Body of pancreas (tissue), 4 donors: ENCODE data around the gene ATP11A. TPM values are rescaled to one million over a fixed set of nuclear protein-coding genes. Genes with fewer than 3 reads are reported as not detected.

ENCODE experiments used
- ATAC-seq: fragments of 150-250 bp; one replicate; pipeline ENCODE4 v1.9.1; 2016
- DNase-seq, 4 donors: peaks; one replicate each; pipeline ENCODE4 v3.0.0-alpha.2; 2019
- H3K27ac ChIP-seq, 4 donors: fragments of 200-600 bp; sonication (generic); 1 replicate in 3 of 4; 2 replicates in 1 of 4; pipeline versions ENCODE4 v1.5.1 to v1.6.1; 2016 to 2019; ENCODE audit warnings: mild to moderate bottlenecking in 1 of 4, mixed read lengths in 1 of 4, moderate library complexity in 1 of 4
- H3K27me3 ChIP-seq, 2 donors: fragments of 200-600 bp; sonication (generic); one replicate each; pipeline ENCODE4 v1.6.0; 2016; ENCODE audit warnings: mild to moderate bottlenecking in 1 of 2
- H3K36me3 ChIP-seq, 2 donors: fragments of 200-600 bp; sonication (generic); replicated peaks in 1 of 2; 2 replicates each; pipeline ENCODE4 v1.5.1; 2016; ENCODE audit warnings: low read depth in 2 of 2; ENCODE audit not compliant: insufficient read depth in 1 of 2
- H3K4me1 ChIP-seq: fragments of 200-600 bp; sonication (generic); one replicate; pipeline ENCODE4 v1.6.0; 2016
- H3K4me3 ChIP-seq, 2 donors: fragments of 200-600 bp; sonication (generic); 1 replicate in 1 of 2; 2 replicates in 1 of 2; pipeline ENCODE4 v1.5.1; 2016 to 2019
- H3K9me3 ChIP-seq, 3 donors: fragments of 200-600 bp; sonication (generic); 1 replicate in 2 of 3; 2 replicates in 1 of 3; pipeline ENCODE4 v1.5.1; 2016
- POLR2A ChIP-seq, 3 donors: fragments of 450-650 bp; IDR thresholded peaks; one replicate each; pipeline ENCODE4 v1.6.1; 2016; ENCODE audit warnings: antibody characterized with exemption in 3 of 3, mild to moderate bottlenecking in 2 of 3
- WGBS, 2 donors: methylation state at CpG; one replicate each; pipeline ENCODE4 v1.1.5; 2017; 5-methylcytosine and 5-hydroxymethylcytosine counted together
- intact Hi-C: fragments of 100-400 bp; cut with DNase I; formaldehyde crosslinking; loops from one replicate; pipeline ENCODE4 v1.15.1; 2023
- total RNA-seq, 2 donors: library from RNA; depleted of rRNA; stranded (reverse); fragments of >200 nt; gene quantifications; one replicate each; pipeline ENCODE4 v1.1.0, GENCODE V29; 2016
- TF ChIP-seq, protein P1 (sequence below), 7 experiments: fragments of 450-650 bp in 4 of 7; fragments of 200-600 bp in 3 of 7; sonication (generic) in 3 of 7; IDR thresholded peaks; one replicate each; pipeline ENCODE4 v1.5.1; 2016 to 2019; ENCODE audit warnings: antibody characterized with exemption in 7 of 7

ATP11A gene
- total RNA-seq, 2 donors from 2014 or later, result 24.1 to 33.9 TPM

DNA sequence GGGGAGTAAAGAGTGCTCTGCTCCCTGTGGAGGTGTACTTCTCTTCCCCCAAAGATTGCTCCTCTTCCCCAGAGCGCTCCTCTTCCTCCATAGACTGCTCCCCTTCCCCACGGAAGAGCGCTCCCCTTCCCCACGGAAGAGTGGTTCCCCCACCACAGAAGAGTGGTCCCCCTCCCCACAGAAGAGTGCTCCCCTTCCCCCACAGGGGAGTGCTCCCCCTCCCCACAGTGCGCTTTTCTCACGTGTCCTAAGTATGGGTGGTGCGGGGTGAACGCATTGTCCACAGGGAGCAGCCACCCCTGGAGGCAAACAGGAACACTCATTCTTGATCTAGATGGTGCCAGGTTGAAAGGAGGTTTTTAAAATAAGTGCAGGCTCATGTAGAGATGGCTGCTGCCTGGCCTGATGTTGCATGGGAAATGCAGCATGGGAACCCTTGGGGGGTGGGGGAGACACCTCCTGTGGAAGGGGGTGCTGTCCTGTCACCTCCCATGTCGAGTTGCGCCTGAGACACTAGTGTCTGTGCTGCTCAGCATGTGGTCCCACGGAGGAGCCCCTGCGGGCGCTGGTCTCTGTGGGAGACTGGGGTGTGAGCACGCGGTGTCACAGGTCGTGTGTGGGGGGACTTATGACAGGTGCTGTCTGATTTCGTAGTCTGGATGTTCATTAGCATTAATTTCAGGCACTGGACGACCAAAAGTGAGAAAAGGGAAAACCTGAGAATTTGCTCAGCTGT, 52.2 kb downstream of the ATP11A start:
- TF ChIP-seq, protein P1, sequence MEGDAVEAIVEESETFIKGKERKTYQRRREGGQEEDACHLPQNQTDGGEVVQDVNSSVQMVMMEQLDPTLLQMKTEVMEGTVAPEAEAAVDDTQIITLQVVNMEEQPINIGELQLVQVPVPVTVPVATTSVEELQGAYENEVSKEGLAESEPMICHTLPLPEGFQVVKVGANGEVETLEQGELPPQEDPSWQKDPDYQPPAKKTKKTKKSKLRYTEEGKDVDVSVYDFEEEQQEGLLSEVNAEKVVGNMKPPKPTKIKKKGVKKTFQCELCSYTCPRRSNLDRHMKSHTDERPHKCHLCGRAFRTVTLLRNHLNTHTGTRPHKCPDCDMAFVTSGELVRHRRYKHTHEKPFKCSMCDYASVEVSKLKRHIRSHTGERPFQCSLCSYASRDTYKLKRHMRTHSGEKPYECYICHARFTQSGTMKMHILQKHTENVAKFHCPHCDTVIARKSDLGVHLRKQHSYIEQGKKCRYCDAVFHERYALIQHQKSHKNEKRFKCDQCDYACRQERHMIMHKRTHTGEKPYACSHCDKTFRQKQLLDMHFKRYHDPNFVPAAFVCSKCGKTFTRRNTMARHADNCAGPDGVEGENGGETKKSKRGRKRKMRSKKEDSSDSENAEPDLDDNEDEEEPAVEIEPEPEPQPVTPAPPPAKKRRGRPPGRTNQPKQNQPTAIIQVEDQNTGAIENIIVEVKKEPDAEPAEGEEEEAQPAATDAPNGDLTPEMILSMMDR (IDR thresholded peaks at IDR 0.05), result no peak
- TF ChIP-seq POLR2A (IDR thresholded peaks at IDR 0.05), result no peak
- ATAC-seq (no peak), DNase-seq (no peak)
- Histone ChIP-seq H3K27me3 (no peaks in the 10 kb centered on the region), H3K27ac (no peak overlapping the region), H3K9me3 (no peaks in the 10 kb centered on the region), H3K36me3 (no peaks in the 10 kb centered on the region), H3K4me3 (no peak overlapping the region), H3K4me1 (peaks cover 13% of the 10 kb centered on the region)
- intact Hi-C loops, result no loop called here
- WGBS, 2 donors, result 82 to 84% methylated on average over 12 to 16 of the region's 18 CpGs

DNA sequence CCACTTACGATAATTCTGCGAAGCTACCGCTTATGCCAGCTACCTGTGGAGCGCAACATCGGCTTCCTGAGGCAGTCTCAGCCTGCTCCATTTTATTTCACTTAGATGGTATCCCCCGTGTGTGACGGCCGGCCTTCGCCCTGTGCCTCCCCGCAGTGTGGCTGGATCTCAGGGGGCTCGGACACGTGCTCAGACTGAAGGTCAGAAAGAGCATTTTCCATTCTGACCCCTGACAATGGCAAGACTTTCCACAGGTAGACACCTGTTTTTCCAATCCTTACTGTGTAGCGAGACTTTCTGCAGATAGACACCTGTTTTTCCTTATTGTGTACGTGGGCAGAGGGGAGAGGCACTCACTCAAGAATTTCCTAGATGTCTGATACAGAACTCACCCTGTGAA, 52.7 kb downstream of the ATP11A start:
- Histone ChIP-seq H3K4me3 (no peak overlapping the region), H3K4me1 (peaks cover 13% of the 10 kb centered on the region), H3K36me3 (no peaks in the 10 kb centered on the region), H3K27ac (no peak overlapping the region), H3K27me3 (no peaks in the 10 kb centered on the region), H3K9me3 (no peaks in the 10 kb centered on the region)
- DNase-seq (no peak), ATAC-seq (no peak)
- 51 to 53% methylated on average over 14 of the region's 14 CpGs for WGBS, 2 donors
- no peak for TF ChIP-seq POLR2A (IDR thresholded peaks at IDR 0.05)
- intact Hi-C loops, result no loop called here

DNA sequence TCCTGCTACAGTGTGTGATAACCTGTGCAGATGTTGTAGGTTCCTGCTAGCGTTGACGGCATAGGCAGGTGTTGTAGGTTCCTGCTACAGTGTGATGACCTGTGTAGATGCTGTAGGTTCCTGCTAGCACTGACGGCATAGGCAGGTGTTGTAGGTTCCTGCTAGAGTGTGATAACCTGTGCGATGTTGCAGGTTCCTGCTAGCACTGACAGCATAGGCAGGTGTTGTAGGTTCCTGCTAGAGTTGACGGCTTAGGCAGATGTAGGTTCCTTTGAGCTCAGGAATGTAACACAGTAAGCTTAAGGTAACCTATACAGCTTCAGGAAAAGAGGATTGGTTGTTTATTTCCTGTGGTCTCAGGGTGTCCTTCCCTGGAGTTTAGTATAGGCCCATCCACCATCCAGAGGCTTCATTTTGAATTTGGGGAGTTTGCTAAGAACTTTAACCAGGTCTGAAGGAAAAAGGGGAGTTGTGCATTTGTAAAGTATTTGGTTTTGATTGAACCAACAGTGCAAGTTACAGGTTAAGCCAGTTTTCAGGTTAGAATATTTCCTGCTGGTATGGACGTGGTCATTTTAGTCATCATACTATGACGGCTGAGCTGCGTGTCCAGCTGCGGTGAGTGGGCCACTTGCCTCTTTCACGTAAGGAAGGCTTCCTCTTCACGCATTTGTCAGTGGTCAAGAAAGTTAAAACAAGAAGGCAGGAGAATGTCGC, 53.8 kb downstream of the ATP11A start:
- no peaks in the 10 kb centered on the region for H3K36me3 ChIP-seq
- H3K4me1 ChIP-seq, result peaks cover 13% of the 10 kb centered on the region
- no peak for DNase-seq
- TF ChIP-seq, protein P1 (IDR thresholded peaks at IDR 0.05), result no peak
- no peak for TF ChIP-seq POLR2A (IDR thresholded peaks at IDR 0.05)
- no peaks in the 10 kb centered on the region for H3K27me3 ChIP-seq
- H3K4me3 ChIP-seq, result no peak overlapping the region
- no peak overlapping the region for H3K27ac ChIP-seq
- intact Hi-C loops, result no loop called here
- WGBS, 2 donors, result 89 to 93% methylated on average over 7 to 12 of the region's 12 CpGs
- no peaks in the 10 kb centered on the region for H3K9me3 ChIP-seq
- ATAC-seq, result no peak

DNA sequence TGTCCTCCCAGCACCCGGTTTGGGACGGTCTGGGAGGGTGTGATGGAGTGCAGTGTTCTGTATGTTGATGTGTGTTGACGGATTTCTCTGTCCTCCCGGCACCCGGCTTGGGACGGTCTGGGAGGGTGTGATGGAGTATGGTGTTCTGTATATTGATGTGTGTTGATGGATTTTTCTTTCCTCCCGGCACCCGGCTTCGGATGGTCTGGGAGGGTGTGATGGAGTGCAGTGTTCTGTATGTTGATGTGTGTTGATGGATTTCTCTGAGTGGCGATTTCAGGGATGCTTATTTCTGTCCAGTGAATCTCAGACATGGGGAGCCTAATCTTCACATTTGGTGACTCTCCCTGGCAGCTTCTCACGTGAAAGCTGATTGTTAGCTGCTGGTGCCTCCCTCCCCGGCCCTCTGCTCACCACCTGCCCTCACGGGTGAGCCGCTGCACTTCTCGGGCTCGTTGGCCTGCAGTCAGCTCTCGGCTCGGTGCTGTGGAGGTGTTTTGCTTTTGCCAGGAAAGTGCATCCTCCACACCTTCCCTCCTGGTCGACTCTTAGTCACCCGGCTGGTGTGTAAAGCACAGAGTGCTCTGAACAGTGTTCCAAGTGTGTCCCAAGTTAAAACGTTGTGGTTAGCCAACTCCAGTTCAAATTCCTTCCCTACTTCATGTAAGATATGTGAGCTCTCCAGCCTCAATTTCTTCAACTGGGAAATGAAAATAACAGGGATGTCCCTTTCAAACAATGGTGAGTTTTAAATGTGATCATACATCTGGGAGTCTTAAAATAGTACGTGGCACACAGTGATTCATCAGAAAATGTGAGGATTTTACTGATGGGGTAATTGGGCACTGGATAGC, 54.6 kb downstream of the ATP11A start:
- no peak for ATAC-seq
- H3K4me3 ChIP-seq, result no peak overlapping the region
- no peak for DNase-seq
- no peak overlapping the region for H3K27ac ChIP-seq
- H3K27me3 ChIP-seq, result no peaks in the 10 kb centered on the region
- peaks cover 13% of the 10 kb centered on the region for H3K4me1 ChIP-seq
- TF ChIP-seq, protein P1 (IDR thresholded peaks at IDR 0.05), result no peak
- TF ChIP-seq POLR2A (IDR thresholded peaks at IDR 0.05), result no peak
- no peaks in the 10 kb centered on the region for H3K36me3 ChIP-seq
- 58 to 73% methylated on average over 22 of the region's 22 CpGs for WGBS, 2 donors
- intact Hi-C loops, result no loop called here
- no peaks in the 10 kb centered on the region for H3K9me3 ChIP-seq

DNA sequence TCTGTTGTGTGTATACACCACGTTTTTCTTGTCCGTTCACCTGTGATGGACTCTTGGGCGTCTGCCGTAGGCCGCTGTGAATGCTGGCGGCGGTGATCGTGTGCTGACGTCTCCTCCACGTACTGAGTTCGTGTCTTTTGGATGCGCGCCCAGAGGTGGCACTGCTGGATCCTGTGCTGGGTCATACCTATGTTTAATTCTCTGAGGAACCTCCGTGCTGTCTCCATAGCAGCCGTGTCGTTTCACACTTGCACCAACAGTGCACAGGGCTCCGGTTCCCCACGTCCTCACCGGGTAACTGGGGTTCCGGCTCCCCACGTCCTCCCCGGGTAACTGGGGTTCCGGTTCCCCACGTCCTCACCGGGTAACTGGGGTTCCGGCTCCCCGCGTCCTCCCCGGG, 56.2 kb downstream of the ATP11A start:
- Histone ChIP-seq H3K27me3 (no peaks in the 10 kb centered on the region), H3K4me1 (peaks cover 13% of the 10 kb centered on the region), H3K27ac (no peak overlapping the region), H3K36me3 (no peaks in the 10 kb centered on the region), H3K4me3 (no peak overlapping the region), H3K9me3 (no peaks in the 10 kb centered on the region)
- TF ChIP-seq POLR2A (IDR thresholded peaks at IDR 0.05), result no peak
- TF ChIP-seq, protein P1 (IDR thresholded peaks at IDR 0.05), result no peak
- intact Hi-C loops, result no loop called here
- ATAC-seq (no peak), DNase-seq (no peak)
- WGBS, 2 donors, result 92 to 95% methylated on average over 28 to 29 of the region's 29 CpGs
